Gastroesophageal sphincter (tissue), 4 donors: ENCODE data around the gene TRAPPC1. TPM values are rescaled to one million over a fixed set of nuclear protein-coding genes. Genes with fewer than 3 reads are reported as not detected.
A peak's percentile ranks its signal among the peaks of the same experiment; 100 is the strongest.

Experiments used
- ATAC-seq: fragments of 150-250 bp; one replicate; pipeline ENCODE4 v1.9.1; 2016; ENCODE audit warnings: mild to moderate bottlenecking, moderate library complexity
- H3K27ac ChIP-seq, 4 donors: fragments of 200-600 bp; sonication (generic) in 3 of 4; 1 replicate in 3 of 4; 2 replicates in 1 of 4; pipeline ENCODE4 v1.5.1; 2016 to 2019
- H3K27me3 ChIP-seq: fragments of 200-600 bp; sonication (generic); one replicate; pipeline ENCODE4 v1.5.1; 2019
- H3K36me3 ChIP-seq, 2 donors: fragments of 200-600 bp; sonication (generic); one replicate each; pipeline ENCODE4 v1.5.1; 2019; ENCODE audit warnings: control low read depth in 1 of 2
- H3K4me1 ChIP-seq, 3 donors: fragments of 200-600 bp; sonication (generic); 1 replicate in 2 of 3; 2 replicates in 1 of 3; pipeline ENCODE4 v1.5.1; 2016 to 2019; ENCODE audit warnings: control low read depth in 2 of 3
- H3K4me3 ChIP-seq, 2 donors: fragments of 200-600 bp; sonication (generic); one replicate each; pipeline ENCODE4 v1.5.1; 2019; ENCODE audit warnings: mild to moderate bottlenecking in 1 of 2, moderate library complexity in 1 of 2
- H3K9me3 ChIP-seq, 3 donors: fragments of 200-600 bp; sonication (generic); one replicate each; pipeline ENCODE4 v1.5.1; 2017 to 2019; ENCODE audit warnings: control low read depth in 2 of 3
- CTCF ChIP-seq, 4 experiments: fragments of 200-600 bp in 2 of 4; fragments of 450-650 bp in 2 of 4; sonication (generic) in 1 of 4; IDR thresholded peaks; one replicate each; pipeline ENCODE4 v1.5.1; 2017 to 2019; ENCODE audit warnings: antibody characterized with exemption in 4 of 4, mild to moderate bottlenecking in 2 of 4, moderate library complexity in 2 of 4
- EP300 ChIP-seq: sonication (generic); formaldehyde crosslinking; IDR thresholded peaks from one replicate; pipeline ENCODE4 v1.6.1; 2017; ENCODE audit warnings: antibody characterized with exemption, mild to moderate bottlenecking
- POLR2A ChIP-seq, 2 donors: fragments of 450-650 bp; IDR thresholded peaks; one replicate each; pipeline ENCODE4 v1.6.1; 2017; ENCODE audit warnings: antibody characterized with exemption in 2 of 2, mild to moderate bottlenecking in 2 of 2, moderate library complexity in 1 of 2
- POLR2AphosphoS5 ChIP-seq: sonication (generic); formaldehyde crosslinking; IDR thresholded peaks from one replicate; pipeline ENCODE4 v1.6.1; 2017; ENCODE audit warnings: antibody characterized with exemption
- WGBS, 2 donors: methylation state at CpG; one replicate each; pipeline ENCODE4 v1.1.5; 2018; ENCODE audit warnings: low coverage in 1 of 2; 5-methylcytosine and 5-hydroxymethylcytosine counted together
- total RNA-seq, 4 donors: library from RNA; depleted of rRNA; stranded (reverse); fragments of >200 nt; gene quantifications; one replicate each; pipeline ENCODE4 v1.1.0, GENCODE V29; 2016

TRAPPC1 gene
- total RNA-seq, 4 donors from 2014 or later, result 20.9 to 44.2 (median 29.0) TPM

GRCh38 chr17:7922269-7922844 is 9.4 kb downstream of the TRAPPC1 start:
- 45 to 49% methylated on average over 8 to 10 of the region's 16 CpGs for WGBS, 2 donors
- Histone ChIP-seq H3K4me1 (peaks cover 0 to 18% (median 6%) of the 10 kb centered on the region in 3 donors), H3K4me3 (peak overlapping the region; percentile 27 to 54), H3K36me3 (no peaks in the 10 kb centered on the region), H3K27ac (peak overlapping the region in 3 of 4 donors; percentile 38 to 72 (median 40)), H3K9me3 (no peaks in the 10 kb centered on the region), H3K27me3 (no peaks in the 10 kb centered on the region)
- no peak for TF ChIP-seq CTCF (IDR thresholded peaks at IDR 0.05)
- no peak for TF ChIP-seq POLR2AphosphoS5
- no peak for TF ChIP-seq EP300
- TF ChIP-seq POLR2A (IDR thresholded peaks at IDR 0.05), result no peak
- ATAC-seq, result peak; percentile 11

- Histone ChIP-seq H3K36me3 (peaks cover 0 to 7% of the 10 kb centered on the region in 2 donors), H3K27ac (peak overlapping the region in 3 of 4 donors; percentile 93 to 99 (median 97)), H3K27me3 (no peaks in the 10 kb centered on the region), H3K4me3 (peak overlapping the region in 1 of 2 donors; percentile 68), H3K9me3 (no peaks in the 10 kb centered on the region), H3K4me1 (peaks cover 0 to 30% (median 16%) of the 10 kb centered on the region in 3 donors)
- WGBS, 2 donors, result no CpG with 5 or more reads among the region's 2 CpGs
- ATAC-seq, result no peak
- no peak for TF ChIP-seq CTCF (IDR thresholded peaks at IDR 0.05)
- TF ChIP-seq POLR2A (IDR thresholded peaks at IDR 0.05), result no peak
- no peak for TF ChIP-seq POLR2AphosphoS5
- TF ChIP-seq EP300, result no peak
Measured at GRCh38 chr17:7916808-7917207, 14.9 kb downstream of the TRAPPC1 start.

- H3K4me3 ChIP-seq, result peak overlapping the region; percentile 58 to 68
- TF ChIP-seq CTCF (IDR thresholded peaks at IDR 0.05), result no peak
- no peak for TF ChIP-seq POLR2A (IDR thresholded peaks at IDR 0.05)
- no peak for TF ChIP-seq POLR2AphosphoS5
- TF ChIP-seq EP300, result no peak
- WGBS, 2 donors, result 56 to 92% methylated on average over 2 to 9 of the region's 15 CpGs
- H3K36me3 ChIP-seq, result peaks cover 0 to 12% of the 10 kb centered on the region in 2 donors
- no peaks in the 10 kb centered on the region for H3K9me3 ChIP-seq
- H3K4me1 ChIP-seq, result peaks cover 0 to 30% (median 16%) of the 10 kb centered on the region in 3 donors
- H3K27me3 ChIP-seq, result no peaks in the 10 kb centered on the region
- no peak for ATAC-seq
- H3K27ac ChIP-seq, result peak overlapping the region; percentile 88 to 99 (median 95)
Measured at GRCh38 chr17:7916385-7916682, 15.4 kb downstream of the TRAPPC1 start.

GRCh38 chr17:7915611-7916384 is 15.9 kb downstream of the TRAPPC1 start, which contains the start of gene RNF227:
Gene RNF227, minus strand, starts transcription at chr17:7916289. Its CDS starts 94 bp downstream, at chr17:7916195.
- Histone ChIP-seq H3K4me3 (peak within 1 kb of the TSS; percentile 58 to 68), H3K9me3 (no peaks in the 10 kb centered on the region), H3K27ac (peak within 1 kb of the TSS; percentile 88 to 99 (median 95)), H3K27me3 (no peaks in the 10 kb centered on the region), H3K4me1 (peaks cover 0 to 30% (median 16%) of the 10 kb centered on the region in 3 donors), H3K36me3 (peaks cover 0 to 18% of the 10 kb centered on the region in 2 donors)
- peak; percentile 91 for ATAC-seq
- no CpG with 5 or more reads among the region's 100 CpGs for WGBS, 2 donors
- TF ChIP-seq CTCF (IDR thresholded peaks at IDR 0.05), result peak in 1 of 4 experiments; percentile 14
- no peak for TF ChIP-seq EP300
- TF ChIP-seq POLR2AphosphoS5, result peak; percentile 73
- peak; percentile 50 to 63 for TF ChIP-seq POLR2A (IDR thresholded peaks at IDR 0.05)
